Suppressor macrophage (primary cell): ENCODE data around the gene PHF2.

Source experiments
- DNase-seq, 4 experiments: peaks; one replicate each; pipeline ENCODE4 v3.0.0-alpha.2; 2020 to 2022

The PHF2 gene

DNA sequence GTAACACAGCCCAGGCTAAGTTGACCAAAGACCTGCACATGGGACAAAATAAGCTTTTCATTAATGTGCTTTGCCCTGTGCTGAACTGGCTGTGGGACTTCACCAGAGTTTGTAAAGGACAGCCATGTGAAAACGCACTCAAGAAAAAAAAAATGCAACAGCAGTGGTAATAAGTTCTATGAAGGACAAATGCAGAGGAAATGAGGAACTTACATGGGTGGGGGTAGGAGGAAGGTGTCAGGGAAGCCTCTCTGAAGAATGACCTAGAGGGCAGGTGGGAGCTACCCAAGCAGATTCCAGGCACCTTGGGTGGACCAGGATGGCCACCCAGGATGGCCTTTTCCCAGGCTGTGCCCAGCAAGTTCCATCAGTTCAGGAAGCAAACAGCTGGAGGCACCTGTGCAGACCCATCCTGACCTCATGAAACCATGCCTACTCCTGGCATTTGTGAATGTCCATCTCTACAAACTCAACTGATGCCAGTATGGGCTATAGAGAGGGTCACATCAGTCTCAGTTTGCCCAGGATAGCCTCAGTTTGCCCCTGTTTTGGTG, 6.7 kb upstream of the PHF2 start:
- peak in 3 of 4 experiments; percentile 23 to 52 (median 35) for DNase-seq

DNA sequence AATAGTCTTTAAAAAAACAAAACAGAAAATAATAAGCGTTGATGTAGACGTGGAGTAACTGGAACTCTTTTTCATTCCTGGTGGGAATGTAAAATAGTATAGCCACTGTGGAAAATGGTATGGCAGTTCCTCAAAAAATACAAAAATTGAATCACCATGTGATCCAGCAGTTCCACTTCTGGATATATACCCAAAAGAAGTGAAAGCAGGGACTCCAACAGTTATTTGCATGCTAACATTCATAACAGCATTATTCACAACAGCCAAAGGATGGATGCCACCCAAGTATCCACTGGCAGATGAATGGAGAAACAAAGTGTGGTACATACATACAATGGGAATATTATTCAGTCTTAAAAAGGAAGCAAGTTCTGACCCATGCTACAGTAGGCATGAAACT, 4.2 kb upstream of the PHF2 start:
- DNase-seq: peak in 2 of 4 experiments; percentile 35 to 54

DNA sequence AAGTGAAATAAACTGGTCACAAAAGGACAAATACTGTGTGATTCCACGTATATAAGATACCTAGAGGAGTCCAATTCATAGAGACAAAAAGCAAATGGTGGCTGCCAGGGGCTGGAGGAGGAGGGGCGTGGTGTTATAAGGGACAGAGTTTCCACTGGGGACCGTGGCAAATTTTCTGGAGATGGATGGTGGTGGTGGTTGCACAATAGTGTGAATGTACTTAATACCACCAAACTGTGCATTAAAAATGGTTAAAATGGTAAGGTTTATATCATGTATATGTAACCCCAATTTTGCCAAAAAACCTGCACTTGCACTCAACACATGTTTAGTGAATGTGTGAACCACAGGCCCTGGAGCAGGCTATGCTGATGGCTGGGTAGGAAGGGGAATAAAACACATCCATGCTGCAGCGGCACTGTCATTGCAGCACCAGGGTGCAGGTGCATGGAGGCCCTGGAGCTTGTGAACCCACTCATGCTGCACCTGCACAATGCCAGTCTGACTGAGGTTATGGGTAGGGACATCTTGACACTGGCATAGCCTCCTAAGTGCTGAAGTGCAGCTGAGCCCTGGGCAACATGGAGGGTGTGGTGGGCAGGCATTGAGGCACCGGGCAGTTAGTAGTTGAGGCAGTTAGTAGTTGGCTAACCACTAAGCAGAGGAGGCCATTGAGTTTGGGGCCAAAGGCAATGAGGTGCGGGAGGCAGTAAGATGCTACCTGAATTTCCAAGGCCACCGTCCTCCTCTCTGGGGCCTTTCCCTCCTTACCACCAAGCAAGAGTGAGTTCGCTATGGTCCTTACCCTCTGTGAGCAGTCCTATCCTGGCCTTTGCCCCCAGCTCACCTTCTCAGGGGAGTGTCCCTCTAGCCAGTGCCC, 3.5 kb upstream of the PHF2 start:
- no peak for DNase-seq

DNA sequence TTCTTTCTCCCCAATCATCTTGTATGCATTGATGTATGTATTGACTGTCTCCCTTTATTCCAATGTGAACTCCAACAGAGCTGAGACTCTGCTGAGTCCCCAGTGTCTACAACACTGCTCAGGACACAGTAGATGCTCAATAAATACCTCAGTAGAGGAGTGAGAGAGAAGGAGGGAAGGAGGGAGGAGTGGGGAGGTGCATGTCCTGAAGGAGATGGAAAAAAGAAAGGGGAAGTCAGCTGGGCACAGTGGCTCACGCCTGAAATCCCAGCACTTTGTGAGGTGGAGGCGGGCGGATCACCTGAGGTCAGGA, 2.9 kb upstream of the PHF2 start:
- no peak for DNase-seq

DNA sequence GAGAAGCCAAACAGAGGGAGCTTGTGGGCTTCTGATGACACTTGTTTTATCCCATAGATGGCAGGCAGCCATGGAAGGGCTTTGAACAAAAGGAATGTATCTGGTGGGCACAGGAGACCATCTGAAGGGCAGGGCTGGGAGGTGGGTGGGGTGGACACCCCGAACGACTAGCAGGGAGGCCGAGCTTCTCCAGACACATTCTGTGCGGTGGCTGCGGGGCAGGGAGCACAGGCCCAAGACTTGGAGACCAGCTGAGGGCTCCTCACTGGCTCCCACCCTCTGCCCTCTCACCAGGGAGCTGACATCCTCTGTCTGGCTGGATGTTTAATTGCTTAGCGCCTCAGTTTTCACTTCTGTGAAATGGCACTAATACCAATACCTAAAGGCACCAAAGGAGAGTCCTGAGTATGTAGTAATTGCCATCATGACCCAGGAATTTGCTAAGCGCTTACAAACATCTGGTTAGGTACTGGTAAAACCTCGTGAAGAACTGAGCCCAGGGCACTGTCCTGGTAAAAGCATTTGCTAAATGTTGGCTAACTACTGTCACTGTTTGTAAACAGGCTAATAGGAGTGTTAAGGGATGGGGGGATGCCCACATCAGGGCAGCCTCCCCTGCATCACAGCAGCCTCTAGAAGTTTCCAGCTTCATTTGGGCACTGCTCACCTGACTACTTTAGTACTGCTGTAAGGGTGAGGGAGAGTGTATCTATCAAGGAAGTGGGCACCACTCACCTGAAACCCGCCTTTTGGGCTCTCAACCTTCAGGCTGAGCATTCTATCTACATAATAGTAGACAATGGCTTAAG, 2.1 kb upstream of the PHF2 start:
- DNase-seq: peak in 3 of 4 experiments; percentile 19 to 42 (median 29)

DNA sequence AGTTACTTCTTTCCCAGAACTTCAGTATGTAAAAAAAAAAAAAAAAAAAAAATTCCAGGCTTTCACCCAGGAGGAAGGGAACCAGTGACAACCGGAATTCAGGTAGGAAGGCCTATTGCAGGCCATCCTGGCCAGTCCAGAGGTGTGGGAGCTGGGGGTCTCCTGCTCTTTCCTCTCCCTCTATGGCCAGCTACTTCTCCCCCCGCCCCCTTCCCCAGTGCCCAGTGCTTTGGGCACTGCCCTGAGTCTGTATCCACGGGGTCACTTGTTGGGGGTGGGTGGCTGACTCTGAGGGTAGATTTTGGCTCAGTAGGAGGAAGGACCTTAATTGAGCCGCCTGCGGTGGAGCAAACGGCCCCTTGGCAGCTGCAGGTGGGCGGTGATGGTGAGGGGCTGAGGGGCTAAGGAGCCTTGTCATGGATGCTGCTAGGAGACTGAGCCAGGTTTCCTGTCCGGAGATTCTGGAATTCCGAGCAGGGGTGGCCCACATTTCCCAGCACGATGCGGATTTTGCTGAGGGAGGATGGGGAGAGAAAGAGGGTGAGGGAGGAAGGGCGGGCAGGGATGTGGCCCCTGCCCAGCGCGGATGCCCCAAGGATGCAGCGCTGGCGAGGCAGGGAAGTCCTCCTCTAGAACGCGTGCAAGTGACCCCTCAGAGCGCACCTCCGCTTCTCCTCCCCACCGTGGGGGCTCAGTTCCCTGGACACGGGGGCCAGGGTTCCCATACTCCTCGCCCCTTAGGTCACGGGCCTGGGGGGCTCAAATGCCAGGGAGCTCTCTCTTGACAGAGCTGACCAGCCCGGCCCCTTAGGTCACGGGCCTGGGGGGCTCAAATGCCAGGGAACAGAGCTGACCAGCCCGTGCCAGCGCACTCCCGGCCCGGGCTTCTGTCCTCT, 1.2 kb upstream of the PHF2 start:
- DNase-seq: no peak

DNA sequence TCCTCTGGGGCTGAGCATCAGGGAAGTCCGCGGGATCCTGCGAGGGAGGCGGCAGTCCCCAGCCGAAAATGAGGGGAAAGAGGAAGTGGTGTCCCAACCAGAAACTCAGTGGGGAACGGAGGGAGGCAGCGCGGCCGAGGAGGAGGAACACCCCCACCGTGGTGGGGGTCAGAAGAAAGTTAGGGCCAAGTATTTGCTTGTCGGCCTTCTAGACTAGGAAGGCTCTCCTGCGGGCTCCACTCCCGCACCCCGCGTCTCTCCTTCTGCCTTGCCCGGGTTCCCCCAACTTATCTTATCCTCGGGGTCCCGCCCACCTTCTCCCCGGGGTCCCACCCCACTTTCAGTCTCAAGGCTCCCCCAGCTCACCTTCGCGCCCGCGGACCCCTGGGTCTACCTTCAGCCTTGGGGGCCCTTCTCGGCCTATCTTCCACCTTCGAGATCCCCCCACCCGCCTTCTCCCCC, 557 bp upstream of the PHF2 start:
- DNase-seq: peak; percentile 77 to 91 (median 90)

DNA sequence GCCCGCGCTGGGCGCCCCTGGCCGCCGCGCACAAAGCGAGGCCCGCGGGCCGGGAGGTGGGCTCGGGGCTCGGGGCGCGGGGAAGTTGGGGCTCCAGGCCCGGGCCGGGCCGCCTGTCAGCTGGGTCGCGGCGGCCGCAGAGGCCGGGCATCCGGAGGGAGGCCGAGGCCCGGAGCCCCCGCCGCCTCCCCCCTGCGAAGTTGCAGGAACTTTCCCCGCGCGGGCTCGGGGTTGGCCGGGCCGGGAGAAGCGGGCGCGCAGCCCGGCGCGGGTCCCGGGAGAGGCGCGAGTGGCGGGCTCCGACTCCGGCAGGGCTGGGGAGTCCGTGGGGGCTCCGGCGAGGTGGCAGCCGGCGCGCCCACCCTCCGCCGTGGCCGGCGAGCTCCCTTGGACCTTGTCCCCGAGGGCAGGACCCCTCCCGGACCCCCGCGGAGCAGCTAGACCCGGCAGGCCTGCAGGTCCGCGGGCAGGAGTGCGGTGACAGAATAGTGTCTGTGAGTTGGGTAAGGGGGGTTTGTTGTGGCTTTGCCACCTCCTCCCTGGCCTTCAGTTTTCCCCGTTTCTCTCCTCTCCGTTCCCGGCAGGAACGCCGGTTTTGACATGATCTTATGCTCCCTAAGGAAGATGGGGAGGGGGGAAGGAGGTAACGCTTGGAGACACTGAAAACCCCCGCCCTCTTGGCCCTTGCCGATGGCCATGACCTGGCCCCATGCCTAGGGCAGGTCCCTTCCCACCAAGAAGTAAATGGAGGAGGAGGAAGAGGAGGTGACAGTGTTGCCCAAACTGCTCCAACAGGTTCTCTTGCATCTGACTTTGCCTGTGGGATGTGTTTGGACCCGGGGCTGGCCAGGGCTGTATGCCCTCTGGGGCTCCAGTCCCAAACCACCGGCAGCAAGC, 942 bp downstream of the PHF2 start:
- peak; percentile 14 to 67 (median 44) for DNase-seq

DNA sequence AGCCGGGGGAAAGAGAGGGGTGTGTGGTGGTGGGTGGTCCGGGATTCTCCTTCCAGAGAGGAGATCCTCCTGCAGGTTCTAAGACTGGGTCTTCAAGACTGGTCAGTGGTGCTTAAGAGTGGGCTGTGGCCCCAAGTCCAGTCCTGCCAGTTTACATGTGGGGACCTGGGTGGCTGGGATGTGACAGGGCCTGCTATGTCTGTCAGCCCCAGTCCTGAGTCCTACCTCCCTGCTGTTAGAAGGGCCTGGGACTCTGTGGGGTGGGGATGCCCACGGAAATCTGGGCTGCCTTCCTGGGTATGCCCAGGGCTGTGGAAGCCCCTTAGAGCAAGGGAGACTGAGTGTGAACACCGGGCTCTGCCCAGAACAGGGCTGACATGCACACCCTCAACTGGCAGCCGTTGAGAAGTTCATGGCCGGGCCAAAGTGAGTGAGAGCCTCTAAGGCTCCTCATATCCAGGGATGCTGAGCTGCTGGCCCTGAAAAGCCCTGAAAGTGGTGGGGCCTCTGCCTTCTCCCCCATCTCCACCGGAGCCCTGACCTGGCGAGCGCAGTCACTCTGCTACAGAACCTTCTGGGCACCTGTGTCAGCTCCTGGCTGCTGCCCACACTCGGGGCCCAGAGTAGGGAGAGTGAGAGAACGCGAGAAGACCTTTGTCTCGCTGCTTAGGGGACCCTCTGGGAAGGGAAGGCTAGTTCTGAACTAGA, 1.7 kb downstream of the PHF2 start:
- peak in 1 of 4 experiments; percentile 4 for DNase-seq

DNA sequence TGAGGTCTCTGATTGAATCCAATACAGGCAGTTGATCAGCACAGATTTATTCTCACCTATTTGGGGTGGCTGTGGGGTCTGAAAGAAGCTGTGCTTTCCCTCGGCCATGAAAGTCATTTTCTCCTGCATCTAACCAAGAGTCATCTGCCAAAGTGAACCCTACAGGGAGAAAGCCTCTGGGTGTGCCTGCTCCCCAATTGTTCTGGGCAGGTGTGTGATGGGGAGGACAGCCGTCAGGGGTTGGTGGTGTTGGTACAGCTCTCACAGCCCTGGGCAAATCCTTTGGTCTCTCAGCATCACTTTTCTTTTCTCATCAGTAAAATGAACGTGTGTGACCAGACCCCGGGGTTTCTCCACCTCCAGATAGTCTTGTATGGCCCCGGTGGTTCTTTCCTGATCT, 2.5 kb downstream of the PHF2 start:
- no peak for DNase-seq

DNA sequence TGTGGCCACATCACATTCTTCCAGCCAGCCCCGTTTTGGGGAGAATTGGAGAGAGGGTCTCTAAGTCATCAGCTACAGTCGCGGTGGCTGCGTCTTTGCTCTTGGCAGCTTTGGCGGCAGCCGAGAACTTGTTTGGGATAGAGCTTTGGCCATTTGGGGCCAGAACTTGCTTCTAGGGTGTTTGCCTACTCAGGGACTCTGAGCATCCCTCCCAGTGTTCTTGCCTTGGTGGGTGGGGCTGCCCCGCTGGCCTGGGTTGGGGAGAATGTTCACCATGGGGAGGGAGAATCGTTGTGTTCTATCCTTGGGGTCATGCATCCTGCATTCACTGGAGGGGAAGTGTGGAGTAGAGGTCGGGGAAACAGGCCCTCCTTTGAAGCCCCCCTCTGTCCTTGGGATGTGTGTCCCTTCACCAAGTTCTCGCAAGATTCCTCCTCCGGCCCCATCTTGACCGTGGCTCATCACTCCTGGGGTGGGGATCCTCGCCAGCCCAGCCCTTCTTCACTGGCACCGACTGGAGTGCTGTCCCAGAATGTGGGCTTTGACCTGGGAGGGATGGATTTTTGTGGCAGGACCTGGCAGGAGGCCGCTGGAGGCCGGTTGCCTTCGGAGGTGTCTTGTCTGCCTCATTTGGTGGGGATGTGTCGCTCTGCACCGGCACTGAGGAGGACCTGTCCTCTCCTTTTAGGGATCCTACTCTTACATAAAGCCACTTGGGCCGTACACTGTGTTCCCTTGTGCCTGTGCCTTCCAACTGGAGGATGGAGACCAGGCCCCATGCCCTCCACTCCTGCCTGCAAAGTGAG, 3.5 kb downstream of the PHF2 start:
- no peak for DNase-seq

DNA sequence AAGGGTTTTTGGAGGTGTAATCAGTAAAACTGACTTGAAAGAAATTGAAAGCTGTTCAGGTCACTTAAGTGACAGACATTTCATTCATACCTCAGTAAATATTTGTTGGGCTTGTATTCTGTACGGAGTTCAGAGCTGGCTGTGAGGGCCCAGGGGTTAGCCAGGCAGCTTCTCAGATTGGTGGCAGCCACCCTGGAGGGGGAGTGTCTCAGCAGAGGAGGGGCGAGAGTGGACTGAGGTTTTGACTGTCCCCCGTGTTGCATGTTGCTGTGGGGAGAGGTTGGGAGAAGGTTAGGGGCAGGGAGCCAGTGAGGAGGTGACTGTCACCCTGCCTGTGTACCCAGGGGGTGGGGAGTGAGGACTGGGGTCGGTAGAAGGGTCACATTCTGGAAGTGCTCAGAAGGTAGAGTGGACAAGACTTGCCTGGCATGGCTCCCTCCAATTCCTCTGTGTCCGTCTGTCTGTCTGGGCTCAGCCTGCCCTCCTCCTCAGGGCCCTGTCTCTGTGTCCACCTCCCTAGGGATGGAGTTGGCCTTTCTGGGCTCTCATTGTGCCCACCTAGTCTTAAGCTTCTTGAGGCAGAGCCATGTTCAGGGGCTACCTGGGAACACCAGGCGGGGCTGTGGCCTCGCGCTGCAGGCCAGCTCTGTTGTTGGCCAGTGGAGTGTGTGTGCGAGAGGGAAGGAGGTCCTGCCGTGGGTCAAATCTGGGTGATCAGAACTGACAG, 4.4 kb downstream of the PHF2 start:
- DNase-seq: no peak

DNA sequence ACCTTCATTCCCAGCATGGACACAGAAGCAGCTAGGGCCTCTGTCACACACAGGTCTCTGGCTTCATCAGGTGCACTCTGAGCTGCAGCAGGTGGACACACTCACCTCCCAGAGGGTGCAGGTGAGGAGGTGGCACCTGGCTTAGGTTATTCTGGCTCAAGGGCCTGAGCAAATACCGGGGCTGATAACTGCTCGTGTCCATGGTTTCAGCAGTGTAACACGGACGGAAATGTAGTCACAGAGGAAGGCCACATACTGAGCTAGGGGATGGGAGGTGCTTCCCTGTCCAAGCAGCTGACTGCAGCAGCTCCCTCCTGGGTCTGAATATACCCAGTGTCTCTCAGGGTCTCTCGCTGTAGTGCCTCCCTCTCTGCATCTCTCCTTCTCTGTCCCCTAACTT, 5.7 kb downstream of the PHF2 start:
- DNase-seq: no peak

DNA sequence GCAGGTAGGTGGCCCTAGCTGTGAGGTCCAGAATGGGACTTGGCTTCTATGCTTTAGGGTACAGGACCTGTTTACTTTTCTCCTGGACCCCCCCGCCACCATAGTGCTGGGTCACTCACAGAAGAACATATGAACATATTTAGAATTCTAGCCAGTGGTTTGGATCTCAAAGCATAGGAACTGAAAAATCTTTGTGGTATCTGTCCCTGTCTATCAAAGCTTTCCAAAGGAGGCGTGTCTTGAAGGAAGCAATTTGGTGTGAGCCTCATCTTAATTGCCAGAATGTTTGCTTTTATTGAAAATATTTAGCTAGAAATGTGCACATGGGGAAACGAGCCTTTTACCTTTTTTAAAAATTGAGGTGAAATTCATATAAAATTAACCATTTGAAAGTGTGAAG, 6.2 kb downstream of the PHF2 start:
- no peak for DNase-seq

DNA sequence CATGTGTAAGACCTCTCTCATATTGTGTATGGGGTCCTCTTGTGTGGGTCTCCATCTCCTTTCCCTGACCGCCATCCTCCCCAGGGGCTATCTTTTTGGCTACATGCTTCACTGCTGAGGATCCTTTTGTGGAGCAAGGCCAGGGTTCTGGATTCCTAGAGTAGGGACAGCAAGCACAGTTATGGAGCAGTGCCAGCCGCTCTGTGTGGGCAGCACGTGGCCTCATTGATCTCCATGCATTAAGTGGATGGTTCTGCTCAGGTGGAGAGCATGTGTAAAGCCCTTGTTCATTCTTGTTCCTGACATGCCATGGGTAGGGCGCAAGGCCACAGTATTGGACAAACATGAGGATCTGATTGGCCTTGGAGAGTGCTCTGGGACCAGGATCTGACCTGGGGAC, 8.9 kb downstream of the PHF2 start:
- no peak for DNase-seq

DNA sequence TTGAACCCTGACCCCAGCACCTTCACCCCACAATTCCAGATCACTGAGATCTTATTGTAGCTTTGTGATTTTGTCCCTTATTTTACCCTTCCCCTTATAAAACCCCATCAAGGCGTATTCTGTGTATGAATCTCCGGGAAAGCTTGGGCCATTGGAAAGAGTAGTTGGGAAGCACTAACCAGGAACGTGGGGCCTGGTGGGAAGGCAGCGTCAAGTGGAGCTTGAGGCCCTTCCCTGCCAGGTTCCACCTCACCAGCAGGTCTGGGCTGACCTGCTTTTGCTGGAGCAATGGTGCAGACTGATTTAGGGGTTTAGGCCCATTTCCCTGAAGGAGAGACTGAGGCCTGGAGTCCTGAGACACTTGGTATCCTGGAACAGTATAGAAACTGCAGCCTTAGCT, 9.3 kb downstream of the PHF2 start:
- DNase-seq: no peak

DNA sequence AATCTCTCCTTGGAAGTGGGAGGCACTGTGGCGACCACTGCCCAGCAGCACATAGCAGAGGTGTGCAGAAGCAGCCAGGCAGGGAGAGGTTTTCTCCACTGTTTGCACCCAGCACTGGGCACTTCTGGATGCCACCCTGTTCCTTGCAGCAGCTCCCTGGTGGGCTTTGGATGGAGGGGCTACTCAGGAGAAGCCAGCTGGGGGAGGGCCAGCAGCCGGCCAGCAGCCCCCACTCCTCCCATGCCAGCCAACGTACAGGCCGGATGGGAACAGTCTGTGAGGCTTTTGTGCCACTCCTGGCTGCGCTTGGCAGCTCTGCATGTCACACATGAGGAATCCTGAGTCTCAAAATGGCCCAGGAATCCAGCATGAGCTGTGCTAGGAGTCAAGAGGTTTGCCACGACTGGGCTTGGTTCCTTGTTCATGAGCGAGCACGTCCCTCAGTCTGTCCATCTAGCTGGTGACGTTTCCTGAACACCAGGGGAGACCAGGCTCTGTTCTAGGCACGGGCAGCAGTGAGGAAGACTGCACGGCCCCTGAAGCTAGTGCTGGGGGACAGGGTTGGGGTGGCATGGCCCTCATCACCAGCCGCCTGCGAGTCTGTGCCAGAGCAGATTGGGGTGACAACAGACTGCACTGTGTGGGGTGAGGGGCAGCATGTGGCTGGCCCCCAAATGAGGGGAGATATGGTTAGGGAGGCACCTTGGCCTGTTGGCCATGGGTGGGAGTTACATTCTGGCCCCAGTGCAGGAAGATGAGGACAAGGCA, 10.1 kb downstream of the PHF2 start:
- DNase-seq: no peak

DNA sequence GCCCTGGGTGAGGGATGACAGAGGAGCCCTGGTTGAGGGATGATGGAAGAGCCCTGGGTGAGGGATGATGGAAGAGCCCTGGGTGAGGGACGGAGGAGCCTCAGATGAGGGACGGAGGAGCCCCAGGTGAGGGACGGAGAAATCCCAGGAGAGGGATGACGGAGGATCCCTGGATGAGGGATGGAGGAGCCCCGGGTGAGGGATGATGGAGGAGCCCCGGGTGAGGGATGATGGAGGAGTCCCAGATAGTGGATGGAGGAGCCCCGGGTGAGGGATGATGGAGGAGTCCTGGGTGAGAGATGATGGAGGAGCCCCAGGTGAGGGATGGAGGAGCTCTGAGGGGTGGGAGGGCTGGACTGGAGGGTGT, 10.9 kb downstream of the PHF2 start:
- DNase-seq: no peak
